GM10847 (cell line): ENCODE measurements around the gene B4GALT1.

Experiments used
- POLR2A ChIP-seq: IDR thresholded peaks from 2 replicates; pipeline ENCODE4 v1.6.1; 2011; ENCODE audit not compliant: insufficient read length; ENCODE audit errors: extremely low read depth

The B4GALT1 gene

GRCh38 chr9:33109850-33110595, 57.1 kb downstream of the B4GALT1 start:
- TF ChIP-seq POLR2A: no peak

- TF ChIP-seq POLR2A: no peak
Observed at GRCh38 chr9:33109097-33109496, 58.0 kb downstream of the B4GALT1 start.

GRCh38 chr9:33108472-33108871, 58.7 kb downstream of the B4GALT1 start:
- TF ChIP-seq POLR2A: no peak

GRCh38 chr9:33107762-33108161, 59.4 kb downstream of the B4GALT1 start:
- TF ChIP-seq POLR2A: no peak

GRCh38 chr9:33106827-33107621, 60.1 kb downstream of the B4GALT1 start:
- TF ChIP-seq POLR2A: no peak

- no peak for TF ChIP-seq POLR2A
Observed at GRCh38 chr9:33106372-33106771, 60.8 kb downstream of the B4GALT1 start.

- no peak for TF ChIP-seq POLR2A
Observed at GRCh38 chr9:33105959-33106358, 61.2 kb downstream of the B4GALT1 start.

GRCh38 chr9:33105504-33105903, 61.6 kb downstream of the B4GALT1 start:
- TF ChIP-seq POLR2A: no peak

- TF ChIP-seq POLR2A: no peak
Observed at GRCh38 chr9:33104401-33104800, 62.7 kb downstream of the B4GALT1 start.

- TF ChIP-seq POLR2A: no peak
Observed at GRCh38 chr9:33103501-33104281, 63.4 kb downstream of the B4GALT1 start.

- TF ChIP-seq POLR2A: no peak
Observed at GRCh38 chr9:33102551-33103210, 64.5 kb downstream of the B4GALT1 start.

GRCh38 chr9:33101104-33101951, 65.8 kb downstream of the B4GALT1 start:
- TF ChIP-seq POLR2A: no peak

GRCh38 chr9:33099754-33100153, 67.4 kb downstream of the B4GALT1 start:
- TF ChIP-seq POLR2A: no peak

- no peak for TF ChIP-seq POLR2A
Observed at GRCh38 chr9:33097192-33097591, 69.9 kb downstream of the B4GALT1 start.
